Stimulated activated naive CD8-positive, alpha-beta T cell treated with anti-CD3 and anti-CD28 coated beads, Interleukin-15, amount 100 ng/mL, for 72 hours (primary cell): ENCODE measurements around the gene KIF15.

Source experiments
- ATAC-seq: fragments of 150-1000 bp; cut with Tn5 transposase; 2 replicates; pipeline ENCODE4 v1.10.0; 2021; ENCODE audit warnings: mild to moderate bottlenecking, moderate library complexity
- DNase-seq, 2 donors: peaks; one replicate each; pipeline ENCODE4 v3.0.0; 2021 to 2022
- H3K27ac Mint-ChIP-seq, 2 donors: one replicate each; pipeline ENCODE4 v1.8.0; 2022; ENCODE audit warnings: mild to moderate bottlenecking in 2 of 2, mixed read lengths in 2 of 2, moderate library complexity in 2 of 2
- H3K27me3 Mint-ChIP-seq: one replicate; pipeline ENCODE4 v1.8.0; 2022; ENCODE audit warnings: mixed read lengths
- H3K4me1 Mint-ChIP-seq: one replicate; pipeline ENCODE4 v1.8.0; 2022; ENCODE audit warnings: mild to moderate bottlenecking, mixed read lengths
- H3K4me3 Mint-ChIP-seq, 2 donors: one replicate each; pipeline ENCODE4 v1.8.0; 2022; ENCODE audit warnings: mild to moderate bottlenecking in 2 of 2, mixed read lengths in 2 of 2, moderate library complexity in 1 of 2
- H3K9me3 Mint-ChIP-seq, 2 donors: one replicate each; pipeline ENCODE4 v1.8.0; 2022; ENCODE audit warnings: mixed read lengths in 2 of 2

Gene KIF15, protein sequence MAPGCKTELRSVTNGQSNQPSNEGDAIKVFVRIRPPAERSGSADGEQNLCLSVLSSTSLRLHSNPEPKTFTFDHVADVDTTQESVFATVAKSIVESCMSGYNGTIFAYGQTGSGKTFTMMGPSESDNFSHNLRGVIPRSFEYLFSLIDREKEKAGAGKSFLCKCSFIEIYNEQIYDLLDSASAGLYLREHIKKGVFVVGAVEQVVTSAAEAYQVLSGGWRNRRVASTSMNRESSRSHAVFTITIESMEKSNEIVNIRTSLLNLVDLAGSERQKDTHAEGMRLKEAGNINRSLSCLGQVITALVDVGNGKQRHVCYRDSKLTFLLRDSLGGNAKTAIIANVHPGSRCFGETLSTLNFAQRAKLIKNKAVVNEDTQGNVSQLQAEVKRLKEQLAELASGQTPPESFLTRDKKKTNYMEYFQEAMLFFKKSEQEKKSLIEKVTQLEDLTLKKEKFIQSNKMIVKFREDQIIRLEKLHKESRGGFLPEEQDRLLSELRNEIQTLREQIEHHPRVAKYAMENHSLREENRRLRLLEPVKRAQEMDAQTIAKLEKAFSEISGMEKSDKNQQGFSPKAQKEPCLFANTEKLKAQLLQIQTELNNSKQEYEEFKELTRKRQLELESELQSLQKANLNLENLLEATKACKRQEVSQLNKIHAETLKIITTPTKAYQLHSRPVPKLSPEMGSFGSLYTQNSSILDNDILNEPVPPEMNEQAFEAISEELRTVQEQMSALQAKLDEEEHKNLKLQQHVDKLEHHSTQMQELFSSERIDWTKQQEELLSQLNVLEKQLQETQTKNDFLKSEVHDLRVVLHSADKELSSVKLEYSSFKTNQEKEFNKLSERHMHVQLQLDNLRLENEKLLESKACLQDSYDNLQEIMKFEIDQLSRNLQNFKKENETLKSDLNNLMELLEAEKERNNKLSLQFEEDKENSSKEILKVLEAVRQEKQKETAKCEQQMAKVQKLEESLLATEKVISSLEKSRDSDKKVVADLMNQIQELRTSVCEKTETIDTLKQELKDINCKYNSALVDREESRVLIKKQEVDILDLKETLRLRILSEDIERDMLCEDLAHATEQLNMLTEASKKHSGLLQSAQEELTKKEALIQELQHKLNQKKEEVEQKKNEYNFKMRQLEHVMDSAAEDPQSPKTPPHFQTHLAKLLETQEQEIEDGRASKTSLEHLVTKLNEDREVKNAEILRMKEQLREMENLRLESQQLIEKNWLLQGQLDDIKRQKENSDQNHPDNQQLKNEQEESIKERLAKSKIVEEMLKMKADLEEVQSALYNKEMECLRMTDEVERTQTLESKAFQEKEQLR (N-terminal part only)

DNA sequence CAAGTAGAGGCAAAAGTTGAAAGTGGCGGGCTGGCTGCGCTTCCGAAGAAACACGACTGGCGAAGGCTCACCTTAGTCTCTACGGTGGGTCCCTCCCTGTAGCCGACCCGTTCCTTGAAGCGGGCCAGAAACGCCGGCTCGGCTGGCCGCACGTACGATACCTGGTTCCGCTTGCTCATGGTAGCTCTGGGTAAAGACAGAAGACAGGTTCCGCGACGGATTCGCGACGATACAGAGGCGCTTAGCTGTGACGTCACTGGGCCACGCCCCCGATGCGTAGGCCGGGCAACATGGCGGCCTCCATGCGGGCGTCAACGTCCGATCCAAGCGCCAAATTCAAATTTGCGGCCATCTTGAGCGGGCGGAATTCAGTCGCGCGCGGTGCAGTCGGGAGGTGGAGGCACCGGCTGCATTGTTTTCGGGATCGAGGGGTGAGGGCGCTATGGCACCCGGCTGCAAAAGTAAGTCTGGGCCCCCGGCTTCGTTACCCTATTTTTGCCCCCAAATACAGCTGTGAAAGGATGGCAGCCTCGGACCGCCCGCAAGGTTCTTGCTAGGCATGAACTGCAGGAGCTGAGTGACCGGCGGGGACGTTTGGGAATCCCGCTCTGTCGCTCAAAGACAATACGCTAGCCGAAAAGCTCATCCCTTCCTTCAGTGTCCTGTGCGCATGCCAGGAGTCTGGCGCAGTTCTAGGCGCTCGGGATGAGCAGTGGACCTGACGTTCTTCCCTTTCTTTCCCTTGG is at the start of gene KIF15, which contains the start of gene KIAA1143:
Gene KIF15 (plus strand): TSS at position 371 of the 746 bp plus-strand sequence. CDS start 72 bp downstream, at position 443.
Gene KIAA1143 (minus strand): TSS at position 196 of the 746 bp plus-strand sequence. CDS start 17 bp downstream, at position 179.
- DNase-seq (peak; percentile 96 to 97), ATAC-seq (peak; percentile 96)
- Mint-ChIP-seq H3K9me3 (peaks cover 18 to 20% of the 10 kb centered on the region in 2 donors), H3K4me3 (peak within 1 kb of the TSS; percentile 93 to 94), H3K27me3 (peaks cover 9% of the 10 kb centered on the region), H3K27ac (peak within 1 kb of the TSS; percentile 88 to 91), H3K4me1 (peaks cover 25% of the 10 kb centered on the region)

DNA sequence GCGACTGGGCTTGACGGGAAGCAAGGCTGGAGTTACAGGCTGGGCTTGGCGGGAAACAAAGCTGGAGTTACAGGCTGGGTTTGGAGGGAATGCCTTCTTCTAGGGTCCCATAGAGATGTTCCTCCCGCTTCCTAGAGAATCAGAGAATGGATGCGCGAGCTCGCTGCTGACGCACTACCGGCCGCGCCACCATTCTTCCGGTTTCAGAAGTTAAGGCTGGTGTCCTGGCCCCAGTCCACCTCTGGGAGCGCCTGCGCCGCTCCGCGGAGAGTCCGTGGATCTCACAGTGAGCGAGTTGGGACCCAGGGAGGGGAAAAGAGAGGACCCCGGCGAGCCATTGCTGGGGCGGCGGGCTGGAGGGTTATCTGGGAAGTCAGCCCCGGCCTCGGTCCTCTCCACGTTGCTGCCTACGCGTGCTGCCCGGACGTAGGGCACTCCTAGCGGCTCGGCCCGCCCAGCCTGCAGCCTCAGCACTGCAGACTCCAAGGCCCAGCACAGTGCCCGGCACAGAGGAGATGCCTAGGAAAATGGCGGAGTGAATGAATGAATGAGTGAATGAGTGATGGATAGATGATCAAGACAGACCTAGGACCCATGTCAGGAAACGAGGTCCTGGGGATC is 49.0 kb upstream of the KIF15 start, which contains the start of gene ZNF502:
Gene ZNF502 (plus strand): TSS at position 206 of the 621 bp plus-strand sequence. CDS start 7,602 bp downstream, outside the sequence.
- Mint-ChIP-seq H3K27me3 (peaks cover 16% of the 10 kb centered on the region), H3K27ac (peak within 1 kb of the TSS; percentile 70 to 93), H3K4me1 (peaks cover 22% of the 10 kb centered on the region), H3K4me3 (peak within 1 kb of the TSS; percentile 90 to 96), H3K9me3 (peaks cover 35 to 47% of the 10 kb centered on the region in 2 donors)
- ATAC-seq (peak; percentile 97), DNase-seq (peak; percentile 62 to 74)

DNA sequence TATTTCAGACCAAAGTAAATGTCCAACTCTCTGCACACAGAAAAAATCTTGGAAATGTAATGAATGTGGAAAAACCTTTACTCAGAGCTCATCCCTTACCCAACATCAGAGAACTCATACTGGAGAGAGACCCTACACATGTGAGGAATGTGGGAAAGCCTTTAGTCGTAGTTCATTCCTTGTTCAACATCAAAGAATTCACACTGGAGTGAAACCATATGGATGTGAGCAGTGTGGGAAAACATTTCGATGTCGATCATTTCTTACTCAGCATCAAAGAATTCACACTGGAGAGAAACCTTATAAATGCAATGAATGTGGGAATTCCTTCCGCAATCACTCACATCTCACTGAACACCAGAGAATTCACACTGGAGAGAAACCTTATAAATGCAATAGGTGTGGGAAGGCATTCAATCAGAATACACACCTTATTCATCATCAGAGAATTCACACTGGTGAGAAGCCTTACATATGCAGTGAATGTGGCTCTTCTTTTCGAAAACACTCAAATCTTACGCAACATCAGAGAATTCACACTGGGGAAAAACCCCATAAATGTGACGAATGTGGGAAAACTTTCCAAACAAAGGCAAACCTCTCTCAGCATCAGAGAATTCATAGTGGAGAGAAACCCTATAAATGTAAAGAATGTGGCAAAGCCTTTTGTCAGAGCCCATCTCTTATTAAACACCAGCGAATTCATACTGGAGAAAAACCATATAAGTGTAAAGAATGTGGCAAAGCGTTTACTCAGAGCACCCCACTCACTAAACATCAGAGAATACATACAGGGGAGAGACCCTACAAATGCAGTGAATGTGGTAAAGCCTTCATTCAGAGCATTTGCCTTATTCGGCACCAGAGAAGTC is 40.1 kb upstream of the KIF15 start:
- H3K4me1 Mint-ChIP-seq, result no peaks in the 10 kb centered on the region
- no peaks in the 10 kb centered on the region for H3K27me3 Mint-ChIP-seq
- H3K9me3 Mint-ChIP-seq, result peaks cover 52 to 75% of the 10 kb centered on the region in 2 donors
- no peak overlapping the region for H3K4me3 Mint-ChIP-seq
- no peak for ATAC-seq
- DNase-seq, result no peak
- no peak overlapping the region for H3K27ac Mint-ChIP-seq

DNA sequence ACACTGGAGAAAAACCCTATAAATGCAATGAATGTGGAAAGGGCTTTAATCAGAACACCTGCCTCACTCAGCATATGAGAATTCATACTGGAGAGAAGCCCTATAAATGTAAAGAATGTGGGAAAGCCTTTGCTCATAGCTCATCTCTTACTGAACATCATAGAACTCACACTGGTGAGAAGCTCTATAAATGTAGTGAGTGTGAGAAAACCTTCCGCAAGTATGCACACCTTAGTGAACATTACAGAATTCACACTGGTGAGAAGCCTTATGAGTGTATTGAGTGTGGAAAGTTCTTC is 39.5 kb upstream of the KIF15 start:
- ATAC-seq (no peak), DNase-seq (no peak)
- Mint-ChIP-seq H3K27ac (peak overlapping the region in 1 of 2 donors; percentile 28), H3K9me3 (peaks cover 52 to 75% of the 10 kb centered on the region in 2 donors), H3K4me1 (no peaks in the 10 kb centered on the region), H3K27me3 (no peaks in the 10 kb centered on the region), H3K4me3 (no peak overlapping the region)

DNA sequence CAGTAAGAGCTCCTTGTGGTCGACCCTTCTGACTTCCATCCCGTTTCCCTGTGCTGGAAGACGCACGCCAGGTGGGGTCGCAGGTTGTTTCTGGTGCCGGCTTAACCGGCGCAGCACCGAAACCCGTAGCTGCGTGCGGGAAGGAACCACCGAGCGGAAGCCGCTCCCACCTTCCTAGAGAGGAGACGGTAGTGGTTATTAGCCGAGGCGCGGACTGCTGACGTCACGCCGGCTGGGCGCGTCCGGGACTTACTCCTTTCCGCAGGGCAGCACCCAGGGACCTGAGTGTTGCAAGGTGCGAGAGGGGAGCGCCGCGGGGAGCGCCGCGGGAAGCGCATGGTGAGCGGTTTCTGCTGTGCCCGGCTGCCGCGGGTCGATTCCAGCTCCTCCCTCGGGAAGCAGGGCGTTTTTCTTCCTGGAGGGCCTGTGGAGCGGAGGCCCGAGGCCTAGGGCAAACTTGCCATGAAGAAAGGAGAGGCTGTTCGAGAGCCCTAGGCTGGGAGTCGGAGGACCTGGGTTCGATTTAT is 32.1 kb upstream of the KIF15 start, which contains the start of gene ZNF501:
Gene ZNF501 (plus strand): TSS at position 252 of the 527 bp plus-strand sequence. CDS start 4,787 bp downstream, outside the sequence.
- peaks cover 16% of the 10 kb centered on the region for H3K4me1 Mint-ChIP-seq
- DNase-seq (peak; percentile 88 to 91), ATAC-seq (peak; percentile 100)
- H3K27ac Mint-ChIP-seq, result peak within 1 kb of the TSS; percentile 55 to 95
- H3K27me3 Mint-ChIP-seq, result no peaks in the 10 kb centered on the region
- peaks cover 57 to 76% of the 10 kb centered on the region in 2 donors for H3K9me3 Mint-ChIP-seq
- H3K4me3 Mint-ChIP-seq, result peak within 1 kb of the TSS; percentile 99 to 100

DNA sequence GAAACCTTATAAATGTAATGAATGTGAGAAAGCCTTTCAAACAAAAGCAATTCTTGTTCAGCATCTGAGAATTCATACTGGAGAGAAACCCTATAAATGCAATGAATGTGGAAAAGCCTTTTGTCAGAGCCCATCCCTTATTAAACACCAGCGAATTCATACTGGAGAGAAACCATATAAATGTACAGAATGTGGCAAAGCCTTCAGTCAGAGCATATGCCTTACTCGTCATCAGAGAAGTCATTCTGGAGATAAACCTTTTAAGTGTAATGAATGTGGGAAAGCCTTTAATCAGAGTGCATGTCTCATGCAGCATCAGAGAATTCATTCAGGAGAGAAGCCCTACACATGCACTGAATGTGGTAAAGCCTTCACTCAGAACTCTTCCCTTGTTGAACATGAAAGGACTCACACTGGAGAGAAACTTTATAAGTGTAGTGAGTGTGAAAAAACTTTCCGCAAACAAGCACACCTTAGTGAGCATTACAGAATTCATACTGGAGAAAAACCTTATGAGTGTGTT is 26.9 kb upstream of the KIF15 start:
- Mint-ChIP-seq H3K4me3 (no peak overlapping the region), H3K27me3 (no peaks in the 10 kb centered on the region), H3K27ac (no peak overlapping the region), H3K9me3 (peaks cover 68 to 71% of the 10 kb centered on the region in 2 donors), H3K4me1 (peaks cover 6% of the 10 kb centered on the region)
- ATAC-seq (no peak), DNase-seq (no peak)

DNA sequence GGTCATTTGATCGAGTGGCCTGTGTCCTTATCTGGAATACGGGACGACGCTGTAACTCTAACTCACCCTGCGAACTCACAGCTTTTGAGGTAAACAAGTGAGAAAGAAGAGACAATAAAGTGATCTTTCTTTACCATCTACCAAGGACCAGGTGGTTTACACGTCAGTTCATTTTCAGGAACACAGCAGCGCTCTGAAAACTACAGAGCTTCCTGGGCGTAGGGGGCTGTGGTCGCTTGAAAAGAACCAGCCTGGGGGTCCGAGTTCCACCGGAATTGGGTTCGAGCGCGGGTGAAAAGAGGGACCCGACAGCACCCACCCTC is 532 bp upstream of the KIF15 start:
- Mint-ChIP-seq H3K9me3 (peaks cover 18 to 20% of the 10 kb centered on the region in 2 donors), H3K27me3 (peaks cover 9% of the 10 kb centered on the region), H3K4me1 (peaks cover 25% of the 10 kb centered on the region), H3K4me3 (peak overlapping the region; percentile 93 to 94), H3K27ac (peak overlapping the region; percentile 88 to 91)
- no peak for DNase-seq
- ATAC-seq, result peak; percentile 29

DNA sequence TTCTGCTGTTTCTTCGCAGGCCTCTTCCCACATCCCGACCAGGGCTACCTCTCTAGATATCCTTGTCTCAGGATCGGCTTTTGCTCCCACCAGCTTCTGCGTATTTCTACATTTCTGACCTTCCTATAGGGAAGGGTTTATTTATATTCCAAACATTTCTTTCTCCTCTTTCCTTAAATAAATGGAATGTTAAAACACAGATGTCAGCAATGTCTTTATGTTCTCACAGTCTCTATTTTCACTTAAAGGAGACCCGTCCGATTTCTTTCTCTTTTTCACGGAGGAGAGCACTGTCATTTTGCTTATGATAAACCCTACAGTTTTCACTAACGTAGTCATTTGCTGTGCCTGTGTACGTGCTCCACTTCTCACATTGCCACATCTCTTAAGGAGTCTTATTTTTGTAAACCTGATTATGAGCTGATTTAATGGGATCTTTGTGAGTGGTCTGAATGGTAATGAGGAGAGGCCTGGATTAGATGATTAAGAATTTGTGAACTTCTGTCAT is 630 bp downstream of the KIF15 start:
- Mint-ChIP-seq H3K9me3 (peaks cover 18% of the 10 kb centered on the region in 2 donors), H3K27ac (peak overlapping the region; percentile 88 to 91), H3K4me3 (peak overlapping the region; percentile 93 to 94), H3K4me1 (peaks cover 21% of the 10 kb centered on the region), H3K27me3 (peaks cover 9% of the 10 kb centered on the region)
- ATAC-seq (no peak), DNase-seq (no peak)

DNA sequence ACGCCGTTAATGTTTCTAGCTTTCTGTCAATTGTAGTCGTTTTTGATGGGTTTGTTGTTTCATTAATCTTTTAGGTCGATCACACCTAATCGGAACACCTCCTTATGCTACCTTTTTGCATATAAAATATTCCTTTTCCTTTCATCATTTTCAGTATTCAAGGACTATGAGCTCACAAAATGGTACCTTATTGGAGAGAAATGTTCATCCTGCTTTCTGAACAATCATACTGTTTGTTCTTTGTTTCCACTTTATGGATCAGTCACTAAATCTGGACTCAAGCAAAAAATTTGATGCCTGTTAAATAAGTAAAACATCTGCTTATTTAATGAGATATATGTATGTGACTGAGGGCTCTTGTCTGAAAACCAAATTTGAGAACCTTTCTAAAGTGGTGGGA is 1.1 kb downstream of the KIF15 start:
- peaks cover 9% of the 10 kb centered on the region for H3K27me3 Mint-ChIP-seq
- H3K4me3 Mint-ChIP-seq, result peak overlapping the region; percentile 93 to 94
- H3K27ac Mint-ChIP-seq, result peak overlapping the region; percentile 88 to 91
- no peak for ATAC-seq
- H3K4me1 Mint-ChIP-seq, result peaks cover 17% of the 10 kb centered on the region
- peaks cover 13 to 17% of the 10 kb centered on the region in 2 donors for H3K9me3 Mint-ChIP-seq
- DNase-seq, result no peak

DNA sequence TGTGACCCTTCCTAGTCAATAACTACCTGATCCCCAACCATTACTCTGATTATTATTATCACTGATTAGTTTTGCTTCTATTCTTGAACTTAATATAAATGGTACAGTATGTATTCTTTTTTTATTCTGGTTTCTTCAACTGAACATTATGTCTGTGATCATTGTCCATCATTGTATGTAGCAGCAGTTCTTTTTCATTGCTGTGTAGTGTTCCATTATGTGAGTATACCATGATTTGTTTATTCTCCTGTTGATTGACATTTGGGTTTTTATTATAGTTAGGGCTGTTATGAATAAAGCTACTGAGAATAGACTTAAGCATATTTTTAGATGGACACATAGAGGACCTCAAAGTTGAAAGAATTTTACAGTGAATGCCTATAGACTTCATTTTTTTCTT is 2.7 kb downstream of the KIF15 start:
- H3K27me3 Mint-ChIP-seq, result peaks cover 9% of the 10 kb centered on the region

DNA sequence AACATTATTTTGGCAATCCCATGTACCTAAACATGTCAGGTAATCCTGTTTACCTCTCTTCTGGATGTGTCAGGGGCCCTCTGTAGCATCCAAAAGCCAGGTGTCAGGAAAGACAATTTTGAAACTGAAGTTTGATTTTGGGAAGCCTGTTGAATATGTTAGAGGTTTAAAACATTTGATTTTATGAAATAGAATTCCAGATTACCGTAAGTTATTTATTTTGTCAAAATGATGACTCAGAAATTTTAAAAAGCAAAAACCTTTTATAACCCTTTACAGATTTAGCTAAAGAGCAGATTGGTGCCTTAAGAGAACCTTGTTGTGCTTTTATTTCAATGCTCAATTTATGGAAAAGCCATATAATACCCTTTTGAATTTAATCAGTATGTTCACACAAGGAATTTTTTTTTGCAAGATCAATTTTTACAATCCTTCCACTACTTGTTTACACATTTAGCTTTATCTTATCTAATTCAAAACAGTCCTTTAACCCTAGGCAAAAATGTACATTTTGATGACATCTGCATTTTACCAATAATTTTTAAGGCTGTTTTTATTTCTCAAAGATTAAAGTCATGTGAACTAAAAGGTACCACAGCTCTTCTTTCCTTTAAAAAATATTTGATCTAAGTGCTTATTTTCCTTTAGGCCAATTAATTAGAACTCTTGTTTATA is 10.0 kb downstream of the KIF15 start:
- no peak for DNase-seq
- H3K9me3 Mint-ChIP-seq, result peaks cover 12 to 21% of the 10 kb centered on the region in 2 donors
- no peak overlapping the region for H3K27ac Mint-ChIP-seq

More for the DNA sequence above, 2.7 kb downstream of the KIF15 start:
- H3K27ac Mint-ChIP-seq, result no peak overlapping the region
- H3K4me3 Mint-ChIP-seq, result no peak overlapping the region
- no peak for ATAC-seq
- peaks cover 5 to 7% of the 10 kb centered on the region in 2 donors for H3K9me3 Mint-ChIP-seq
- H3K4me1 Mint-ChIP-seq, result peaks cover 17% of the 10 kb centered on the region
- DNase-seq, result no peak

DNA sequence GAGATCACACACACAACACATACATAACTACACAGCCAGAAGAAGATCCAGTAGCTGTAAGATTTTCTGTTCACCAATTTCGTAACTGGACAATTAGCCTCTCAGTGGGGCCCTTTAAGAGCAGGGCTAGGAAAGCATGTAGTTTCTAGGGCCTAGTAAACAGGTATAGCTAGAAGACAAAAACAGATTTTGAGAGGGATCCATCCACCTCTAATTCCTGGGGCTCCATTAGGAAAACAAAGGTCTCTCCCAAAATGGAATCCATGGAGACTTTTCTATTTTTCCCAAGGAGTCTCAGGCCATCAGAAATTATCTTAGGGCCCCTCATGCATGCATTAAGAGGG is 10.5 kb downstream of the KIF15 start:
- H3K27ac Mint-ChIP-seq, result no peak overlapping the region
- DNase-seq (no peak), ATAC-seq (no peak)
- no peaks in the 10 kb centered on the region for H3K27me3 Mint-ChIP-seq
- H3K9me3 Mint-ChIP-seq, result peaks cover 12 to 19% of the 10 kb centered on the region in 2 donors
- H3K4me1 Mint-ChIP-seq, result no peaks in the 10 kb centered on the region
- no peak overlapping the region for H3K4me3 Mint-ChIP-seq

More for the DNA sequence above, 10.0 kb downstream of the KIF15 start:
- ATAC-seq, result no peak
- Mint-ChIP-seq H3K4me1 (no peaks in the 10 kb centered on the region), H3K4me3 (no peak overlapping the region), H3K27me3 (no peaks in the 10 kb centered on the region)
